HAP-1 (cell line): ENCODE data around the gene TAS2R50.

Source experiments
- DNase-seq, 2 experiments: peaks; one replicate each; pipeline ENCODE4 v3.0.0-alpha.2; 2016 to 2020; ENCODE audit warnings: low spot score in 2 of 2
- H3K27me3 ChIP-seq: fragments of 250-450 bp; sonication (Bioruptor Pico); 2 replicates; pipeline ENCODE4 v1.5.1; 2020; ENCODE audit warnings: low read depth, mild to moderate bottlenecking, moderate library complexity
- H3K36me3 ChIP-seq: fragments of 250-450 bp; sonication (Bioruptor Pico); replicated peaks from 2 replicates; pipeline ENCODE4 v1.5.1; 2020; ENCODE audit warnings: mild to moderate bottlenecking
- H3K4me1 ChIP-seq: fragments of 250-450 bp; sonication (Bioruptor Pico); 2 replicates; pipeline ENCODE4 v1.5.1; 2020; ENCODE audit warnings: mild to moderate bottlenecking
- H3K4me3 ChIP-seq: fragments of 250-450 bp; sonication (Bioruptor Pico); 2 replicates; pipeline ENCODE4 v1.5.1; 2020; ENCODE audit warnings: mild to moderate bottlenecking, moderate library complexity
- H3K9me3 ChIP-seq: fragments of 250-450 bp; sonication (Bioruptor Pico); 2 replicates; pipeline ENCODE4 v1.5.1; 2020; ENCODE audit warnings: mild to moderate bottlenecking, moderate library complexity
- in situ Hi-C: fragments of 300-500 bp; cut with MboI; formaldehyde crosslinking; loops from 3 replicates; pipeline ENCODE4 v1.14.3; 2020; ENCODE audit warnings: low sequenced_read_pairs, inconsistent platforms, mixed read lengths

TAS2R50 gene

GRCh38 chr12:10974965-10975364, 11.7 kb downstream of the TAS2R50 start:
- peak in 1 of 2 experiments; percentile 2 for DNase-seq
- H3K27me3 ChIP-seq = no peaks in the 10 kb centered on the region
- H3K9me3 ChIP-seq = no peaks in the 10 kb centered on the region
- no peak overlapping the region for H3K4me3 ChIP-seq
- H3K4me1 ChIP-seq = no peaks in the 10 kb centered on the region; the same call in 1 of the 2 replicates
- no peaks in the 10 kb centered on the region for H3K36me3 ChIP-seq
- in situ Hi-C loops = no loop called here

GRCh38 chr12:10968765-10969456, 17.8 kb downstream of the TAS2R50 start:
- in situ Hi-C loops = no loop called here
- Histone ChIP-seq H3K4me3 (no peak overlapping the region), H3K36me3 (no peaks in the 10 kb centered on the region), H3K27me3 (no peaks in the 10 kb centered on the region), H3K4me1 (no peaks in the 10 kb centered on the region), H3K9me3 (no peaks in the 10 kb centered on the region)
- DNase-seq = no peak

- DNase-seq = no peak
- in situ Hi-C loops = no loop called here
- no peaks in the 10 kb centered on the region for H3K36me3 ChIP-seq
- no peaks in the 10 kb centered on the region for H3K27me3 ChIP-seq
- H3K4me1 ChIP-seq = no peaks in the 10 kb centered on the region
- H3K9me3 ChIP-seq = no peaks in the 10 kb centered on the region
- H3K4me3 ChIP-seq = no peak overlapping the region
Measured at GRCh38 chr12:10967409-10967808, 19.3 kb downstream of the TAS2R50 start.

- in situ Hi-C loops = no loop called here
Measured at GRCh38 chr12:10966314-10966713, 20.4 kb downstream of the TAS2R50 start.

GRCh38 chr12:10965476-10965875, 21.2 kb downstream of the TAS2R50 start:
- H3K9me3 ChIP-seq = no peaks in the 10 kb centered on the region
- in situ Hi-C loops = no loop called here
- DNase-seq = no peak
- H3K27me3 ChIP-seq = no peaks in the 10 kb centered on the region
- H3K4me3 ChIP-seq = no peak overlapping the region
- H3K4me1 ChIP-seq = no peaks in the 10 kb centered on the region
- H3K36me3 ChIP-seq = no peaks in the 10 kb centered on the region

More at GRCh38 chr12:10966314-10966713, 20.4 kb downstream of the TAS2R50 start:
- no peaks in the 10 kb centered on the region for H3K9me3 ChIP-seq
- H3K27me3 ChIP-seq = no peaks in the 10 kb centered on the region
- DNase-seq = no peak
- H3K36me3 ChIP-seq = no peaks in the 10 kb centered on the region
- no peaks in the 10 kb centered on the region for H3K4me1 ChIP-seq
- no peak overlapping the region for H3K4me3 ChIP-seq

- no peaks in the 10 kb centered on the region for H3K27me3 ChIP-seq
- H3K4me3 ChIP-seq = no peak overlapping the region
- H3K9me3 ChIP-seq = no peaks in the 10 kb centered on the region
- H3K4me1 ChIP-seq = no peaks in the 10 kb centered on the region
- in situ Hi-C loops = no loop called here
- DNase-seq = no peak
- no peaks in the 10 kb centered on the region for H3K36me3 ChIP-seq
Measured at GRCh38 chr12:10960211-10960610, 26.5 kb downstream of the TAS2R50 start.

- in situ Hi-C loops = no loop called here
- no peak for DNase-seq
- Histone ChIP-seq H3K9me3 (no peaks in the 10 kb centered on the region), H3K4me3 (no peak overlapping the region), H3K27me3 (no peaks in the 10 kb centered on the region), H3K36me3 (no peaks in the 10 kb centered on the region), H3K4me1 (no peaks in the 10 kb centered on the region)
Measured at GRCh38 chr12:10959804-10960203, 26.9 kb downstream of the TAS2R50 start.

- no peaks in the 10 kb centered on the region for H3K9me3 ChIP-seq
- no peaks in the 10 kb centered on the region for H3K4me1 ChIP-seq
- no peaks in the 10 kb centered on the region for H3K27me3 ChIP-seq
- in situ Hi-C loops = no loop called here
- DNase-seq = no peak
- no peak overlapping the region for H3K4me3 ChIP-seq
- no peaks in the 10 kb centered on the region for H3K36me3 ChIP-seq
Measured at GRCh38 chr12:10957741-10958140, 29.0 kb downstream of the TAS2R50 start.

GRCh38 chr12:10956085-10956484, 30.6 kb downstream of the TAS2R50 start:
- H3K4me3 ChIP-seq = no peak overlapping the region

GRCh38 chr12:10952645-10953044, 34.1 kb downstream of the TAS2R50 start:
- no peak overlapping the region for H3K4me3 ChIP-seq
- in situ Hi-C loops = no loop called here

More at GRCh38 chr12:10956085-10956484, 30.6 kb downstream of the TAS2R50 start:
- in situ Hi-C loops = no loop called here
- no peak for DNase-seq
- H3K36me3 ChIP-seq = no peaks in the 10 kb centered on the region
- no peaks in the 10 kb centered on the region for H3K27me3 ChIP-seq
- H3K4me1 ChIP-seq = no peaks in the 10 kb centered on the region
- H3K9me3 ChIP-seq = no peaks in the 10 kb centered on the region

GRCh38 chr12:10943167-10943566, 43.5 kb downstream of the TAS2R50 start:
- in situ Hi-C loops = no loop called here
- Histone ChIP-seq H3K36me3 (no peaks in the 10 kb centered on the region), H3K9me3 (no peaks in the 10 kb centered on the region; the same call in 1 of the 2 replicates), H3K27me3 (no peaks in the 10 kb centered on the region), H3K4me3 (no peak overlapping the region), H3K4me1 (no peaks in the 10 kb centered on the region)
- DNase-seq = no peak

More at GRCh38 chr12:10952645-10953044, 34.1 kb downstream of the TAS2R50 start:
- no peaks in the 10 kb centered on the region for H3K4me1 ChIP-seq
- no peaks in the 10 kb centered on the region for H3K36me3 ChIP-seq
- no peaks in the 10 kb centered on the region for H3K9me3 ChIP-seq
- H3K27me3 ChIP-seq = no peaks in the 10 kb centered on the region
- no peak for DNase-seq

- H3K9me3 ChIP-seq = no peaks in the 10 kb centered on the region; the same call in 1 of the 2 replicates
- H3K27me3 ChIP-seq = no peaks in the 10 kb centered on the region
- in situ Hi-C loops = no loop called here
- DNase-seq = no peak
- no peaks in the 10 kb centered on the region for H3K4me1 ChIP-seq
- H3K36me3 ChIP-seq = no peaks in the 10 kb centered on the region
- H3K4me3 ChIP-seq = no peak overlapping the region
Measured at GRCh38 chr12:10941916-10942607, 44.6 kb downstream of the TAS2R50 start.

GRCh38 chr12:10941369-10941768, 45.3 kb downstream of the TAS2R50 start:
- Histone ChIP-seq H3K4me3 (no peak overlapping the region), H3K9me3 (no peaks in the 10 kb centered on the region; the same call in 1 of the 2 replicates), H3K4me1 (no peaks in the 10 kb centered on the region), H3K36me3 (no peaks in the 10 kb centered on the region), H3K27me3 (no peaks in the 10 kb centered on the region)
- in situ Hi-C loops = no loop called here
- no peak for DNase-seq

GRCh38 chr12:10940389-10940788, 46.3 kb downstream of the TAS2R50 start:
- no peaks in the 10 kb centered on the region for H3K27me3 ChIP-seq
- no peaks in the 10 kb centered on the region for H3K36me3 ChIP-seq
- H3K9me3 ChIP-seq = no peaks in the 10 kb centered on the region; the same call in 1 of the 2 replicates
- H3K4me3 ChIP-seq = no peak overlapping the region
- H3K4me1 ChIP-seq = no peaks in the 10 kb centered on the region
- DNase-seq = no peak
- in situ Hi-C loops = no loop called here
